Neural cell (in vitro differentiated cells): ENCODE results near the gene NTHL1. TPM values are rescaled to one million over a fixed set of nuclear protein-coding genes. Genes with fewer than 3 reads are reported as not detected.

ENCODE experiments used
- H2AFZ ChIP-seq: fragments of 200-600, 300-800 bp; sonication (generic), shearing (Covaris generic); 2 replicates; pipeline ENCODE4 v1.6.0; 2014; ENCODE audit warnings: low read depth, mild to moderate bottlenecking, antibody characterized with exemption, low read length, moderate library complexity
- H3F3A ChIP-seq: fragments of 200-600 bp; shearing (Covaris generic); 2 replicates; pipeline ENCODE4 v1.6.1; 2016; ENCODE audit warnings: mild to moderate bottlenecking, moderate library complexity, mixed read lengths, antibody characterized with exemption, low read length; ENCODE audit not compliant: insufficient read depth, poor library complexity, severe bottlenecking
- H3K27ac ChIP-seq: fragments of 200-600, 300-800 bp; sonication (generic), shearing (Covaris generic); 2 replicates; pipeline ENCODE4 v1.5.1; 2014; ENCODE audit warnings: mild to moderate bottlenecking, low read length, moderate library complexity
- H3K27me3 ChIP-seq: fragments of 300-800, 200-600 bp; sonication (generic), shearing (Covaris generic); 2 replicates; pipeline ENCODE4 v1.6.0; 2014; ENCODE audit warnings: mild to moderate bottlenecking, low read depth, low read length, moderate library complexity; ENCODE audit not compliant: insufficient read depth
- H3K36me3 ChIP-seq: fragments of 300-800, 200-600 bp; sonication (generic), shearing (Covaris generic); 2 replicates; pipeline ENCODE4 v1.5.1; 2014; ENCODE audit warnings: mild to moderate bottlenecking, antibody characterized with exemption, low read length, moderate library complexity; ENCODE audit not compliant: insufficient read depth
- H3K4me2 ChIP-seq: fragments of 300-800, 200-600 bp; sonication (generic), shearing (Covaris generic); 2 replicates; pipeline ENCODE4 v1.6.0; 2014; ENCODE audit warnings: mild to moderate bottlenecking, low read length
- H3K4me3 ChIP-seq: fragments of 300-800, 200-600 bp; sonication (generic), shearing (Covaris generic); 2 replicates; pipeline ENCODE4 v1.5.1; 2014; ENCODE audit warnings: mild to moderate bottlenecking, low read length, moderate library complexity
- H3K79me2 ChIP-seq: fragments of 200-600 bp; shearing (Covaris generic); replicated peaks from 2 replicates; pipeline ENCODE4 v1.6.0; 2014; ENCODE audit warnings: mild to moderate bottlenecking, low read length, moderate library complexity; ENCODE audit not compliant: insufficient read depth
- H3K9ac ChIP-seq: fragments of 300-800, 200-600 bp; sonication (generic), shearing (Covaris generic); 2 replicates; pipeline ENCODE4 v1.6.1; 2016; ENCODE audit warnings: mild to moderate bottlenecking, low read length, mixed read lengths
- H3K9me2 ChIP-seq: fragments of 200-600 bp; shearing (Covaris generic); 2 replicates; pipeline ENCODE4 v1.6.1; 2016; ENCODE audit warnings: mild to moderate bottlenecking, low read length, mixed read lengths; ENCODE audit not compliant: insufficient read depth
- H3K9me3 ChIP-seq: fragments of 200-600, 300-800 bp; sonication (generic), shearing (Covaris generic); 2 replicates; pipeline ENCODE4 v1.6.1; 2016; ENCODE audit warnings: mild to moderate bottlenecking, mixed run types, low read length, moderate library complexity, mixed read lengths
- H4K20me1 ChIP-seq: fragments of 200-600 bp; shearing (Covaris generic); 2 replicates; pipeline ENCODE4 v1.6.1; 2016; ENCODE audit warnings: mild to moderate bottlenecking, mixed run types; ENCODE audit not compliant: insufficient read depth
- CTCF ChIP-seq: fragments of 450-650 bp; IDR thresholded peaks from 2 replicates; pipeline ENCODE4 v1.5.1; 2014; ENCODE audit warnings: antibody characterized with exemption, mild to moderate bottlenecking, moderate library complexity; ENCODE audit not compliant: poor library complexity, severe bottlenecking
- EP300 ChIP-seq: fragments of 450-650 bp; conservative IDR thresholded peaks from 2 replicates; pipeline ENCODE4 v1.6.1; 2014; ENCODE audit warnings: antibody characterized with exemption, mild to moderate bottlenecking, moderate library complexity; ENCODE audit not compliant: poor library complexity, severe bottlenecking
- EZH2 ChIP-seq: fragments of 200-600, 300-800 bp; shearing (Covaris generic), sonication (generic); IDR thresholded peaks from 2 replicates; pipeline ENCODE4 v1.6.1; 2014; ENCODE audit warnings: antibody characterized with exemption, low read length, borderline replicate concordance, mild to moderate bottlenecking; ENCODE audit not compliant: insufficient read depth, poor library complexity, severe bottlenecking
- MXI1 ChIP-seq: fragments of 450-650 bp; conservative IDR thresholded peaks from 2 replicates; pipeline ENCODE4 v1.6.1; 2014; ENCODE audit warnings: antibody characterized with exemption, mild to moderate bottlenecking; ENCODE audit not compliant: poor library complexity, severe bottlenecking
- POLR2AphosphoS5 ChIP-seq: IDR thresholded peaks from 2 replicates; pipeline ENCODE4 v1.6.1; 2012
- RAD21 ChIP-seq: fragments of 450-650 bp; conservative IDR thresholded peaks from 2 replicates; pipeline ENCODE4 v1.6.1; 2014; ENCODE audit warnings: antibody characterized with exemption, mild to moderate bottlenecking, moderate library complexity
- REST ChIP-seq: IDR thresholded peaks from 2 replicates; pipeline ENCODE4 v1.6.1; 2012; ENCODE audit warnings: borderline replicate concordance
- SMC3 ChIP-seq: fragments of 450-650 bp; conservative IDR thresholded peaks from 2 replicates; pipeline ENCODE4 v1.6.1; 2014; ENCODE audit warnings: antibody characterized with exemption, mild to moderate bottlenecking, moderate library complexity; ENCODE audit not compliant: poor library complexity
- TAF1 ChIP-seq: IDR thresholded peaks from 2 replicates; pipeline ENCODE4 v1.6.1; 2012; ENCODE audit warnings: low read depth
- polyA plus RNA-seq: library from polyadenylated mRNA; depleted of rRNA; stranded (reverse); fragments of >200 nt; gene quantifications from 2 replicates; pipeline ENCODE4 v1.2.3, GENCODE V29; 2014

The NTHL1 gene
- polyA plus RNA-seq, 1 donor from 2014 or later = 43.1 TPM

- Histone ChIP-seq H3K9ac (no peak overlapping the region), H3K27me3 (no peaks in the 10 kb centered on the region), H3K79me2 (no peaks in the 10 kb centered on the region), H3F3A (no peaks in the 10 kb centered on the region), H3K4me3 (no peak overlapping the region), H3K27ac (no peak overlapping the region), H4K20me1 (no peaks in the 10 kb centered on the region), H3K9me2 (no peaks in the 10 kb centered on the region), H3K36me3 (no peaks in the 10 kb centered on the region), H3K4me2 (no peak overlapping the region), H3K9me3 (no peaks in the 10 kb centered on the region), H2AFZ (no peak overlapping the region)
- TF ChIP-seq REST = no peak
- TF ChIP-seq MXI1 = no peak
- no peak for TF ChIP-seq POLR2AphosphoS5
- TF ChIP-seq EP300 = no peak
These were observed 40.4 kb upstream of the NTHL1 start for GRCh38 chr16:2087748-2088631.

GRCh38 chr16:2086812-2087747 is 39.4 kb upstream of the NTHL1 start:
- Histone ChIP-seq H3K27me3 (no peaks in the 10 kb centered on the region), H3K9me2 (no peaks in the 10 kb centered on the region), H3K79me2 (no peaks in the 10 kb centered on the region), H3F3A (no peaks in the 10 kb centered on the region), H4K20me1 (no peaks in the 10 kb centered on the region), H3K36me3 (no peaks in the 10 kb centered on the region), H3K9me3 (no peaks in the 10 kb centered on the region), H3K4me2 (no peak overlapping the region), H3K27ac (no peak overlapping the region), H3K4me3 (no peak overlapping the region), H2AFZ (no peak overlapping the region), H3K9ac (no peak overlapping the region)
- no peak for TF ChIP-seq TAF1
- TF ChIP-seq EZH2 = no peak
- TF ChIP-seq MXI1 = no peak
- no peak for TF ChIP-seq REST
- no peak for TF ChIP-seq POLR2AphosphoS5
- no peak for TF ChIP-seq EP300
- no peak for TF ChIP-seq CTCF
- no peak for TF ChIP-seq SMC3
- TF ChIP-seq RAD21 = no peak
